Stimulated activated CD4-positive, alpha-beta T cell treated with anti-CD3 and anti-CD28 coated beads, Interleukin-1b, Interleukin-23, amount 100 ng/mL, for 1 hour (primary cell): ENCODE measurements around the gene PLCL1.

Source experiments
- DNase-seq, 2 donors: peaks; one replicate each; pipeline ENCODE4 v3.0.0-alpha.2; 2020; ENCODE audit warnings: low read depth in 2 of 2

The PLCL1 gene

DNA sequence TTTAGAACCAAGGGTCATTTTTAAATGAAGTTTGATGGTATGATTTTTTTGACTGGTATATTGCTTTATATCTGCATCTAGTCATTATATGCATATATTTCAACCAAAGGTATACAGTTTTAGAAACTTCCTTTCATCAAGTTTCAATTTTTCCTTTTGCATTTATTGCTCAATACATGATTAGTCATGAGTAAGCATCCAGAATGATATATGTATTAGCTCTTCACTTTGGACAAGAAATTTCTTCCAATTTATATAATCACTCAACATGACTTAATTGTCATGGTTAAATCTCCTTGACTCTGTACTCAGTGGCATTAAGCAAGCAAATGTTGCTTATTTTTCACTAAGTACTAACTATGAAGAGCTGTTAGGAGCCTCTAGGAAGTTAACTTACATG, 123.6 kb downstream of the PLCL1 start:
- DNase-seq, result no peak

GRCh38 chr2:197929008-197929885, 124.9 kb downstream of the PLCL1 start:
- no peak for DNase-seq

DNA sequence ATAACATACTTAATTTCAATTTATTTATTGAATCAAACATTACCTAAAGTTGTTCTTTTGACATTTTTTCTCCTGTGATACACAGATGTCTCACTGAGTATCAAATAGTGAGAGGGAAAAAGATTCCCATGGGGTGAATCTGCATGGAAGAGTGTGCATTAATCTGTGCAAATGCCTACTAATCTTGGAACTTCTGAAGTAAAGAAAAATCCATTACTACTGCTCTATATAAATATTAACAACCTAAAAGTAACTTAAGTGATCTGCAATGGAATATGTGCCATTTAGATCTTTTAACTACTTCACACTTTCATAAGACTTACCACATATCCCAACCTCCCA, 125.5 kb downstream of the PLCL1 start:
- no peak for DNase-seq

- DNase-seq, result no peak
Observed at GRCh38 chr2:197930570-197931278, 126.3 kb downstream of the PLCL1 start.

- no peak for DNase-seq
Observed at GRCh38 chr2:197931661-197932312, 127.4 kb downstream of the PLCL1 start.

GRCh38 chr2:197932374-197932773, 128.0 kb downstream of the PLCL1 start:
- DNase-seq, result no peak

- no peak for DNase-seq
Observed at GRCh38 chr2:197934261-197934933, 130.0 kb downstream of the PLCL1 start.

- DNase-seq, result no peak
Observed at GRCh38 chr2:197934934-197935289, 130.5 kb downstream of the PLCL1 start.

DNA sequence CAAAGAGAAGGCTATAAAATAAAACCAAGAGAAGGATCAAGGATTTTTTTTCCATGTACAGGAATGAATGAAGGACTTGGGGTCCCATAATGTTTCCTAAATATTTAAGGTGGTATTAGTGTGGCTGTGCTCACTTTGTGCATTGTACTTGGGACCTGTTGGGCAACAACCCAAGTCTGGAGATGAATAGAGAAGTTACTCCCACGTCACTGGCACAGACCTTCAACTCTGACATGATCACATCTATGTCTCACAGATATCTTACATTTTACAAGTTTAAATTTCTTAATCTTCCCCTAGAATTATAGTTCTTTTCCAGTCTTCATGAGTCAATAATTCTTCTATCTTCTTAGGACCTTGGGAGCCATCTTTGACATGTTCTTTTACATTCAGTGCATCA, 133.4 kb downstream of the PLCL1 start:
- no peak for DNase-seq

GRCh38 chr2:197938555-197938954, 134.2 kb downstream of the PLCL1 start:
- DNase-seq, result no peak

DNA sequence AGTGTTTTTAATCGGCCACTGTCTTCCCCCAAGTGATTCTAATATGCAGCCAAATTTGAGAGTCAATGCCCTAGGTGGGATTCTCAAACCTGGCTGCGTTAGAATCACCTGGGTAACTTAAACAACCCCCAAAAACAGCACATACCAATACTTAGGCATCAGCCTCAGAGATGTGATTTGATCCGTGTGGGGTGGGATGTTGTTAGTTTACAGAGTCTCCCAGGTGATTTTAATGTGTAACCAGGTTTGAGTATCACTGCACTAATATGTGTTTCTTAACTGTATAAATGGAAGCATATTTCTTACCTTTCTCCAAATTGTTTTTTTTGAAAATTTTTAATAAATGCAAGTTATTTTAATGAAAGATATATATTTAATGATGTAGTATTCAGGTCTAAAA, 135.4 kb downstream of the PLCL1 start:
- DNase-seq, result no peak

DNA sequence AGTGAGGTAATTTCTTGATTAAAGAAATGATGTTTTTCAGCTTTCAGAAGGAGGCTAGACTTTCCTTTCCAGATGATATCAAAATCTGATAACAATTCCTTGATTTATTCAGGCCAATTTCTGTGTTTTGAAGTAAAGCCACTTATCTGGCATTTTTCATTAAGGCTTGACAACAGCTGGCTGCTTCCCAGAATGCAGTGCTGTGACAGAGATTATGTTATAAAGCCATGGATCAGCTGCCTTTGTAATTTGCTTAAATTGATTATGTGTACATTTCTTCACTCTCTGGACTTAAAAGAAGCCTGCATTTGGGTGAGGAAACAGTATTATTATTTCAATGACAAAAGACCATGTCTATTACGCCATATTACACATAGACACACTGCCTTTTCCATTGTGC, 136.0 kb downstream of the PLCL1 start:
- no peak for DNase-seq

GRCh38 chr2:197941715-197942114, 137.3 kb downstream of the PLCL1 start:
- no peak for DNase-seq

DNA sequence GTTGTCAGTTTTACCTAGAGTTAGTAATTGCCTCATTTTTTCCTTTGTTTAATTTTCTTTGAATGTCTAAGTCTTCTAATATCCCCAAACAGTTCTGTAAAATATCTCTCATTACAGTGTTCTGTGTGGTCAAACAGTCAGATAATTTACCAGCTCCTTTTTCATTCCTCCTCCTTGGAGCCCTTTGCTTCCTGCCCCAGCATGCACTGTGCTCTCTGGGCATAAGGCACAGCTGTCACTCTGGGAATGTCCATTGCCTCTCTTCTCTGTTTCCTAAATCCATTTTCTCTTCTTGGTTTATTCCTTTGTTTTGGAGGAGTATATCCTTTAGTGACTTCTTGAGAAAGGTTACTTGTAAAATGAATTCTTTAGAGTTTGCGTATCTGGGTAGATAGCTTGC, 139.3 kb downstream of the PLCL1 start:
- no peak for DNase-seq

- no peak for DNase-seq
Observed at GRCh38 chr2:197944416-197945096, 140.2 kb downstream of the PLCL1 start.

GRCh38 chr2:197946562-197946961, 142.2 kb downstream of the PLCL1 start:
- no peak for DNase-seq

DNA sequence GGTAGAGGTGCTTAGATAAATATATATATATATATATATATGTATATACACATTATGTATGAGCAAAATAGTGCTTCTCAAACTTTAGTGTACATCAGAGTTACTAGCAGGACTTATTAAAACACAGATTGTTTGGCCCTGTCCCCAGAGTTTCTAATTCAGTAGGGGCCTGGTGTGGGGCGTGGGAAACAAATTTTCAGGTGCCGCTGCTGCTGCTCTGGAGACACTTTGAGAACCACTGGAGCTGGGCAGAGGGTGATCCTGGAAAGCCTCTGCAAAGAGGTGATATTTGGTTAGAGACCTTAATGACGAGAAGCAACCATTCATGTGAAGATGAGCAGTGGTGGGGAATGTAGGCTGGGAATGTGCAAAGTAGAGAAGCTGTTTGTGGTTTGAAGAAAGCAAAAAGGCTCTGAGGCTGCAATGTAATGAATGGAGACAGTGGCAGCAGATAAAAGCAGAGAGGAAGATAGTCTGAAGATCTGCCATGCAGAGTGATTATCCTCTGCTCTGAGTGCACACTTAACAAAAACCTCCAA, 142.9 kb downstream of the PLCL1 start:
- no peak for DNase-seq

DNA sequence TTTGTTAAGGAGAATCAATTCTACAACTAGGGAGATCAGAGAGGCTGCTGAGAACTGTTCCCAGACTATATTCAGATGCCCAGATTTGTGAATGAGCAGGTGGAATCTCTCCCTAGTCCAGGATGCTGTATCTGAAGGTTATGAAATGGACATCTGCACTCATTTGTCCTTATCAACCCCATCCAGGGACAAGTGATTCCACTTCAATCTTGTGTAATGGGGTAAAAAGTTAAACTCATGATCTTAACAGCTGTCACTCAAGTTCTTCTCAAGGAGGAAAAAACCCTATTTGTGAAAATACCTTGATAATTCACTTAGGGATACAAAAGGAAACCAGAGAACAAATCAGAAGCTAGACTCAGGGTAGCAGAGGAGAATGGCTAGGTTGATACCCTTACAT, 144.8 kb downstream of the PLCL1 start:
- DNase-seq, result no peak

DNA sequence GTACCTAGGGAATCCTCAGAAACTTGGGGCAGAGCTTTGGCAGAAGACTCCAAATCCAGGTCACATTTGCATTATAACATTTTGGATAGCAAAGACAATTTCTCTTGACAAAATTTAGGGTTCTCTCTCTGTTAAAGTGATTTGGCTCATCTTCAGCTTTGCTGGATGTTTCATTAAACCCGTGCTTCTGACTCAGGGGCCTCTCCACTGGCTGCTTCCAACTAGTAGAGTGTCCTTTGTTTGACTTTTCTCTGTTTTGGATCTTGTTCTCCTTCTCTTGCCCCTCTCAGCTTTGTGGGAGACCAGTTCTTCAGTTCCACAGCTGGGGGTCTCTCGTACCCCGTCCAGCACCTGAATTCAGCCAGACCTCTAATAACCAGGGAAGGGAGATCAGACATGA, 145.6 kb downstream of the PLCL1 start:
- DNase-seq, result no peak

GRCh38 chr2:197950724-197951123, 146.3 kb downstream of the PLCL1 start:
- DNase-seq, result no peak

GRCh38 chr2:197952540-197953202, 148.3 kb downstream of the PLCL1 start:
- DNase-seq, result no peak
